GM13976 (cell line): Measurements from ENCODE around the gene PPP1R14C.

Source experiments
- DNase-seq: peaks from one replicate; pipeline ENCODE4 v3.0.0; 2012; ENCODE audit warnings: low spot score
- in situ Hi-C: fragments of 300-500 bp; cut with MboI; formaldehyde crosslinking; loops from one replicate; pipeline ENCODE4 v1.12.0; 2022; ENCODE audit warnings: low sequenced_read_pairs, mixed read lengths, inconsistent platforms; ENCODE audit not compliant: unreplicated experiment
- TF ChIP-seq, protein P1 (sequence below): IDR thresholded peaks from 2 replicates; pipeline ENCODE4 v1.5.1; 2012; ENCODE audit warnings: borderline replicate concordance, mild to moderate bottlenecking; ENCODE audit not compliant: insufficient read depth; ENCODE audit errors: extremely low read depth, missing control alignments, control extremely low read depth

The PPP1R14C gene

GRCh38 chr6:150296890-150297289 lies 154.0 kb downstream of the PPP1R14C start:
- TF ChIP-seq, protein P1, sequence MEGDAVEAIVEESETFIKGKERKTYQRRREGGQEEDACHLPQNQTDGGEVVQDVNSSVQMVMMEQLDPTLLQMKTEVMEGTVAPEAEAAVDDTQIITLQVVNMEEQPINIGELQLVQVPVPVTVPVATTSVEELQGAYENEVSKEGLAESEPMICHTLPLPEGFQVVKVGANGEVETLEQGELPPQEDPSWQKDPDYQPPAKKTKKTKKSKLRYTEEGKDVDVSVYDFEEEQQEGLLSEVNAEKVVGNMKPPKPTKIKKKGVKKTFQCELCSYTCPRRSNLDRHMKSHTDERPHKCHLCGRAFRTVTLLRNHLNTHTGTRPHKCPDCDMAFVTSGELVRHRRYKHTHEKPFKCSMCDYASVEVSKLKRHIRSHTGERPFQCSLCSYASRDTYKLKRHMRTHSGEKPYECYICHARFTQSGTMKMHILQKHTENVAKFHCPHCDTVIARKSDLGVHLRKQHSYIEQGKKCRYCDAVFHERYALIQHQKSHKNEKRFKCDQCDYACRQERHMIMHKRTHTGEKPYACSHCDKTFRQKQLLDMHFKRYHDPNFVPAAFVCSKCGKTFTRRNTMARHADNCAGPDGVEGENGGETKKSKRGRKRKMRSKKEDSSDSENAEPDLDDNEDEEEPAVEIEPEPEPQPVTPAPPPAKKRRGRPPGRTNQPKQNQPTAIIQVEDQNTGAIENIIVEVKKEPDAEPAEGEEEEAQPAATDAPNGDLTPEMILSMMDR, result no peak
- no peak for DNase-seq
- in situ Hi-C loops, result no loop called here

DNA sequence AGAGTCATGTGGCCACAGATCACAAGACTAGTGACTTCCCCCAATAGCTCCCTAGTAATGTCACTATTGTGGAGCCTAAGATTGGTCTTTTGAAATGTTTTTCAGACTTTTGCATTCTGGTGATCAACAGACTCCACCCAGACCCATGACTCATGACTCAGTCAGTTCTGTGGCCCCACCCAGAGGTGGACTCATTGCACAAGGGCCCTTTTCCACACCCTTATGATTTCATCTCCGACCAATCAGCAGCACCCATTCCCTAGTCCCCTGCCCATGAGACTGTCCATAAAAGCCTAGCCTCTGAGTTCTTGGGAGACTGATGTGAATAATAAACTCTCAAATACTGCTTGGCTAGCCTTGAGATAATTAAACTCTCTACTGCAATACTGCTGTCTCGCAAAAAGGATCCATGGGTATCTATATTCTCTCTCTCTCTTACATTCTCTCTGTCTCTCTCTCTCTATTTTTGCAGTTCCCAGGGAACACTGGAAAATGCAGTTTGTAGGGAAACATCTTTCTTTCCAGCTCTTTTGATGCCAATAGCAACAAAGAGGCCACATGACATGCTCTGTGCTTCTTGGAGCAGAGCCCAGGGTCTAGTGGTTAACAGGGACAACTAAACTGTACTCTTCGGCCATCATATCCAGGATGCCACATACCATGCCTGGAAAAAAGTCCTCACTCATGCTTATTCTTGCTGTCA lies 154.6 kb downstream of the PPP1R14C start:
- TF ChIP-seq, protein P1, result no peak
- in situ Hi-C loops, result no loop called here
- DNase-seq, result no peak

DNA sequence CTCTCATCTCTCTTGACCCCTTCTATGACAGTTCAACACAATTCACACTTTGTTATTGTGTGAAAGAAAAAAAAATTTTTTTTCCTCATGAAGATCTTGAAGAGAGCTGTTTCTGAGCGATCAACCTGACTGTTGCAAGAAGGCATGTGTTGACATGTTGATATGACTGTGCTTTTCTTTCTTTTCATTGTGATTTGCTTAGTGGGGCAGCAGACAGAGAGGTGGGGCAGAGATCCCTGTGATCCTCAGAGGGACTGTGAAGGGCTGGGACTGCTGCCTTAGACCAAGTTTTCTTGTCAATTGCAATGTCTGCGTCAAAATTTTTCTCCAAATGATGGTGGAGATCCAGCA lies 155.2 kb downstream of the PPP1R14C start:
- no peak for DNase-seq
- in situ Hi-C loops, result no loop called here
- TF ChIP-seq, protein P1, result no peak

GRCh38 chr6:150298676-150299075 lies 155.8 kb downstream of the PPP1R14C start:
- in situ Hi-C loops, result no loop called here
- no peak for DNase-seq
- TF ChIP-seq, protein P1, result no peak
